ENCODE results near the gene CXCL14.

Gene CXCL14, protein sequence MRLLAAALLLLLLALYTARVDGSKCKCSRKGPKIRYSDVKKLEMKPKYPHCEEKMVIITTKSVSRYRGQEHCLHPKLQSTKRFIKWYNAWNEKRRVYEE

GRCh38 chr5:135578685-135579341, at the start of gene CXCL14:
Gene CXCL14 (minus strand): TSS chr5:135578991. CDS start chr5:135578778, 213 bp downstream.
- H3K4me3 Mint-ChIP-seq, result peak within 1 kb of the TSS in 1 of 2 donors; percentile 70
- ATAC-seq, result peak; percentile 76
- H3K27me3 Mint-ChIP-seq, result peaks cover 80% of the 10 kb centered on the region
- DNase-seq, result peak; percentile 9 to 40
- H3K4me1 Mint-ChIP-seq, result peaks cover 6% of the 10 kb centered on the region
- no peak within 1 kb of the TSS for H3K27ac Mint-ChIP-seq
- no peaks in the 10 kb centered on the region for H3K9me3 Mint-ChIP-seq

DNA sequence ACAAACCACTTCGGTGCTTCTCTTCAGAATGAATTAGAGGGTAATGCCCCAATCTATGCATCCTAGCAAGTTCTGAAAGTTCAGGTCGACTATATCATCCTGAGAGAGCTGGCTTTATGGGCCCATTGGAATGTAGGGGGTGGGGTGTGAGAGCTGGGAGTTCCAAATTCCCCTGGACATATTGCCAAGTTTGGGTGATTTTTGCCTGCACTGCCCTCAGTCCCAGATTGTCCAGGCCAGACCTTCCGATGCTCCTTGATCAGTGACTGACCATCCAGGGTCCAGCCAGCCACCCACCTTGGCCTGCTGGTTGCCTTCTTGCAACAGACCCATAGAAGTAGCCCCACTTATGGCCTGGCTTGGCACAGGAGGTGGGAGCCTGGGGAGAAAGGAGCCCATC, 47.8 kb upstream of the CXCL14 start:
- Mint-ChIP-seq H3K4me1 (no peaks in the 10 kb centered on the region), H3K27ac (no peak overlapping the region), H3K9me3 (no peaks in the 10 kb centered on the region), H3K4me3 (no peak overlapping the region), H3K27me3 (peaks cover 22% of the 10 kb centered on the region)
- DNase-seq (no peak), ATAC-seq (no peak)

- no peak overlapping the region for H3K27ac Mint-ChIP-seq
- no peak overlapping the region for H3K4me3 Mint-ChIP-seq
- H3K27me3 Mint-ChIP-seq, result peaks cover 22% of the 10 kb centered on the region
- DNase-seq (no peak), ATAC-seq (no peak)
- peaks cover 0 to 1% of the 10 kb centered on the region in 2 donors for H3K9me3 Mint-ChIP-seq
- H3K4me1 Mint-ChIP-seq, result no peaks in the 10 kb centered on the region
Measured at GRCh38 chr5:135625961-135626360, 47.2 kb upstream of the CXCL14 start.

DNA sequence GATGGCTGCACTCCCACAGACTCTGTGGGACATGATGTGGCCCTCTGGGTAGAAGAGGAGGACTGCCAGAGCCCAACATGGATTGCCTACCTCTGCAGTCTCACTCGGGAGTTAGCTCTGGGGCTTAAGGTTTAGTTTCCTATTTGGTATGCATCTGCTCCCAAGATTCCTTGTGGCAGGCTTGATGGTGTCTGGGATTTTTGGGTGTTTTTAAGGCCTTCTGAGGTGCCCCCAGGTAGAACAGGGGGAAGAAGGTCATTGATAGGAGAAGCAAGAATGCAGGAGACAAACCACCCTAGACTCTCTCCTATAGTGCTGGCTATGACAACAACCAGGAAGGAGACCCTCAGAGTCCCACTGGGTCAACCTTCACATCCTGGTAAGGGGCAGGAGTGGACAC, 46.7 kb upstream of the CXCL14 start:
- Mint-ChIP-seq H3K27ac (no peak overlapping the region), H3K4me3 (no peak overlapping the region), H3K4me1 (no peaks in the 10 kb centered on the region), H3K27me3 (peaks cover 22% of the 10 kb centered on the region), H3K9me3 (peaks cover 0 to 5% of the 10 kb centered on the region in 2 donors)
- no peak for DNase-seq
- ATAC-seq, result no peak

DNA sequence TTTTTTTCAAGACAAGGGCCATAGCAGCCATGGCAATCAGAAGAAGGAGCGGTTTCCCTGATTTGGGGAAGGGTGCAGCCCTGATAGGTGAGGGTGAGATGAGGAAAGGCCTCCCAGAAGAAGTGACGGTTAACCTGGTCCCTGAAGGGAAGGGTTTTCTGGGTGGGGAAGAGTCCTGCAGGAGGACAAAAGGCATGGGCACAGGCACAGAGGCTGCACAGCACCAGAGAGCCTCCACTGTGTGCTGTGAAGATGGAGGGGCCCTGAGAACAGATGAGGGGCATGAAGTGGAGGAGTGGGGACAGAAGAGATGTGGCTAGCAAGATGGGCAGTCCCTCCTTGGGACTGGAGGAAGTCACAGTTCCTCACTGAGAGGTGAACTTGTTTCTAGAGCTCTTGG, 46.3 kb upstream of the CXCL14 start:
- peaks cover 19% of the 10 kb centered on the region for H3K27me3 Mint-ChIP-seq
- peak overlapping the region in 1 of 2 donors; percentile 61 for H3K27ac Mint-ChIP-seq
- no peaks in the 10 kb centered on the region for H3K4me1 Mint-ChIP-seq
- H3K4me3 Mint-ChIP-seq, result no peak overlapping the region
- H3K9me3 Mint-ChIP-seq, result peaks cover 0 to 5% of the 10 kb centered on the region in 2 donors
- DNase-seq, result no peak
- no peak for ATAC-seq

- H3K4me3 Mint-ChIP-seq, result no peak overlapping the region
- DNase-seq (no peak), ATAC-seq (no peak)
- H3K27ac Mint-ChIP-seq, result no peak overlapping the region
- no peaks in the 10 kb centered on the region for H3K4me1 Mint-ChIP-seq
- peaks cover 4% of the 10 kb centered on the region for H3K27me3 Mint-ChIP-seq
- peaks cover 14 to 18% of the 10 kb centered on the region in 2 donors for H3K9me3 Mint-ChIP-seq
Measured at GRCh38 chr5:135623186-135623715, 44.5 kb upstream of the CXCL14 start.

GRCh38 chr5:135615581-135616260, 36.9 kb upstream of the CXCL14 start:
- peaks cover 8% of the 10 kb centered on the region for H3K27me3 Mint-ChIP-seq
- H3K9me3 Mint-ChIP-seq, result peaks cover 24 to 25% of the 10 kb centered on the region in 2 donors
- H3K27ac Mint-ChIP-seq, result no peak overlapping the region
- H3K4me3 Mint-ChIP-seq, result no peak overlapping the region
- no peak for ATAC-seq
- H3K4me1 Mint-ChIP-seq, result no peaks in the 10 kb centered on the region
- no peak for DNase-seq

GRCh38 chr5:135615171-135615570, 36.4 kb upstream of the CXCL14 start:
- ATAC-seq (no peak), DNase-seq (no peak)
- H3K4me3 Mint-ChIP-seq, result no peak overlapping the region
- H3K9me3 Mint-ChIP-seq, result peaks cover 23 to 24% of the 10 kb centered on the region in 2 donors
- no peaks in the 10 kb centered on the region for H3K4me1 Mint-ChIP-seq
- H3K27ac Mint-ChIP-seq, result no peak overlapping the region
- peaks cover 8% of the 10 kb centered on the region for H3K27me3 Mint-ChIP-seq

GRCh38 chr5:135609981-135610380, 31.2 kb upstream of the CXCL14 start:
- Mint-ChIP-seq H3K27me3 (peaks cover 12% of the 10 kb centered on the region), H3K27ac (no peak overlapping the region), H3K9me3 (peaks cover 0 to 4% of the 10 kb centered on the region in 2 donors), H3K4me3 (no peak overlapping the region), H3K4me1 (no peaks in the 10 kb centered on the region)
- DNase-seq (no peak), ATAC-seq (no peak)

- Mint-ChIP-seq H3K27ac (no peak overlapping the region), H3K4me3 (no peak overlapping the region), H3K4me1 (no peaks in the 10 kb centered on the region), H3K9me3 (no peaks in the 10 kb centered on the region), H3K27me3 (peaks cover 12% of the 10 kb centered on the region)
- ATAC-seq, result no peak
- no peak for DNase-seq
Measured at GRCh38 chr5:135608761-135609443, 30.1 kb upstream of the CXCL14 start.

GRCh38 chr5:135608361-135608760, 29.6 kb upstream of the CXCL14 start:
- DNase-seq (no peak), ATAC-seq (no peak)
- no peaks in the 10 kb centered on the region for H3K4me1 Mint-ChIP-seq
- H3K4me3 Mint-ChIP-seq, result no peak overlapping the region
- no peak overlapping the region for H3K27ac Mint-ChIP-seq
- H3K27me3 Mint-ChIP-seq, result peaks cover 12% of the 10 kb centered on the region
- no peaks in the 10 kb centered on the region for H3K9me3 Mint-ChIP-seq

GRCh38 chr5:135606431-135606830, 27.6 kb upstream of the CXCL14 start:
- Mint-ChIP-seq H3K4me1 (no peaks in the 10 kb centered on the region), H3K9me3 (no peaks in the 10 kb centered on the region), H3K4me3 (no peak overlapping the region), H3K27ac (no peak overlapping the region), H3K27me3 (peaks cover 18% of the 10 kb centered on the region)
- ATAC-seq (no peak), DNase-seq (no peak)

DNA sequence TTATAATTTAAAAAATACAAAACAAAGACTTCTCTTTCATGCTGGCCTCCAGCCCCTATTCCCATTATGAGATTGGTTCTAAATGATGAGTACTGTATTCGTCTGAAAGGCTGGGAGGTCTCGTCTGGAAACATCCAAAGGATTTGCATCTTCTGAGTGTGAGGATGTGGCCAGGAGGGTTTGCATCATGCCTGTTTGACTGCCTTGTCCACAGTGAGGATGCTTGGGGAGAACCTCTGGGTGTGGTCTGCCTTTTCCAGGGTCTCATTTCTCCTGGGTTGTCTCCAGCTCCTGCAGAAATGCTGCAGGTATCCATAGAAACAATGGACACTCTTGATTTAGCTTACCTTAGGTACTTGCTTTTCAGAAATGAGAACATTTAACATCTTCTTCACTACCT, 26.4 kb upstream of the CXCL14 start:
- Mint-ChIP-seq H3K27ac (no peak overlapping the region), H3K4me1 (no peaks in the 10 kb centered on the region), H3K27me3 (peaks cover 26% of the 10 kb centered on the region), H3K9me3 (no peaks in the 10 kb centered on the region), H3K4me3 (no peak overlapping the region)
- ATAC-seq (no peak), DNase-seq (no peak)

DNA sequence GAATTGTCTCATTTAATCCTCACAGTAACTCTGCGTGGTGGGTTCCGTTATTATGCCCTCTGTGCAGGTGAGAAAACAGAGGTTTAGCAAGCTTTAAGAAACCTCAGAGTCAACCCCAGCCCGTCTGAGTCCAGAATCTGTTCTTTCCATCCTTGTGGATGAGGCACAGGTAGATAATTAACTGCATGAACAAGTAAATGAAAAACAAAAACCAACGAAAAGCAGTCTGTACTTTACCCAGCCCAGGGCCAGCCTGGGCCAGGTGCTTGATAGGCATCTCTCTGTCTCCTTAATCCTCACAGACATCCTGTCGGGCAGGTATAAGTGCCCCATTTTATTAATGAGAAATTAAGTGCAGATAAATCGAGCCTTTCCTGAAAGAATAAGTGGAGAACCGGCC, 25.3 kb upstream of the CXCL14 start:
- no peaks in the 10 kb centered on the region for H3K9me3 Mint-ChIP-seq
- H3K27ac Mint-ChIP-seq, result no peak overlapping the region
- no peak overlapping the region for H3K4me3 Mint-ChIP-seq
- no peak for ATAC-seq
- H3K4me1 Mint-ChIP-seq, result no peaks in the 10 kb centered on the region
- peaks cover 24% of the 10 kb centered on the region for H3K27me3 Mint-ChIP-seq
- DNase-seq, result no peak

GRCh38 chr5:135602882-135603721, 24.3 kb upstream of the CXCL14 start:
- H3K27ac Mint-ChIP-seq, result no peak overlapping the region
- H3K9me3 Mint-ChIP-seq, result no peaks in the 10 kb centered on the region
- peaks cover 21% of the 10 kb centered on the region for H3K27me3 Mint-ChIP-seq
- H3K4me3 Mint-ChIP-seq, result no peak overlapping the region
- no peak for ATAC-seq
- no peaks in the 10 kb centered on the region for H3K4me1 Mint-ChIP-seq
- DNase-seq, result no peak

All from stimulated activated naive CD8-positive, alpha-beta T cell treated with anti-CD3 and anti-CD28 coated beads, Interleukin-15, amount 100 ng/mL, for 72 hours (primary cell).